Neuron (in vitro differentiated cells): ENCODE results near the gene PARP8.
A peak's percentile ranks its signal among the peaks of the same experiment; 100 is the strongest.
"Not testable (repeated sequence)": the region's sequence is repeated elsewhere in the genome, so short reads cannot be mapped to it uniquely, and the experiment has no call there.

Source experiments
- H2AFZ ChIP-seq: one replicate; pipeline ENCODE4 v1.6.1; 2013; ENCODE audit warnings: low read depth, mild to moderate bottlenecking, inconsistent platforms, low read length, moderate library complexity
- H3K27me3 ChIP-seq: one replicate; pipeline ENCODE4 v1.6.1; 2013; ENCODE audit warnings: low read length; ENCODE audit not compliant: insufficient read depth
- H3K36me3 ChIP-seq: one replicate; pipeline ENCODE4 v1.6.1; 2013; ENCODE audit warnings: low read length; ENCODE audit not compliant: insufficient read depth
- H3K4me1 ChIP-seq: one replicate; pipeline ENCODE4 v1.6.1; 2013; ENCODE audit warnings: low read length; ENCODE audit not compliant: insufficient read depth
- H3K4me3 ChIP-seq: 2 replicates; pipeline ENCODE4 v1.5.1; 2013; ENCODE audit warnings: mild to moderate bottlenecking, low read length, moderate library complexity
- H3K9me3 ChIP-seq: one replicate; pipeline ENCODE4 v1.6.1; 2013; ENCODE audit warnings: low read length

Gene PARP8

DNA sequence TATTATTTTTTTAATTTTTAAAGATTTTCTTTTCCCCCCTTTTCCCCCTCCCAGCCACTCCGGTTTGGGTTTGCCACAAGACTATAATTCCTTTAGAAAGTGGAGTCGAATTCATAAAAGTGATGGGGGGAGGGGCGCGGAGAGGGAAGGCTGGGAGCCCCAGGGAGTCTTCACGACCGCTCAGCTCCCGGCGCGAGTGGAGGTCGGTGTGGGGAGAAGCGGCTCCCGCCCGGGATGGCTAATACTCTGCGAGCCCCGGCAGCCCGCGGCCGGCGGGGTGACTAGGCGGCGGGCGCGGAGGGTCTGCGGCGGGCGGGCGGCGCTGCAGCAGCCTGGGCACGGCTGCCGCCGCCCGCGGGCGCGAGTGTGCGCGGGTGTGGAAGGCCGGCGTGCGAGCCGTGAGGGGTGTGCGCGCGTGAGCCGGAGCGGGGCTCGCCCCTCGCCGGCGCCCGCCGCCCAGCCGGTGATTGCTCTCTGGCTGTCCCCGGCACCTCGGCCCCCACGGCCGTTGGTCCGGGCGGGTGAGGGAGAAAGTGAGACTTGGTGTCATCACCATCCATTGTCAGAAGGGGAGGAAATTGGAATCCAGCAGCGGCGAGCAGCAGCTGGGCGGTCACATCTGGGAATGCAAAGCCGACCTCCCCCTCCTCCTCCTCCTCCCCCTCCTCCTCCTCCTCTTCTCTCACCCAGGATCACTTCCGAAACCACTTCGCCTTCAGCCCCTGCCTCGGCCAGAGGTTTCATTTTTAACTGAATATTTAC, at the start of gene PARP8:
Gene PARP8, plus strand, starts transcription at position 377 of the 762 bp plus-strand sequence. CDS start 459 bp downstream, outside the sequence.
- Histone ChIP-seq H3K4me3 (peak within 1 kb of the TSS; percentile 94), H3K4me1 (peaks cover 6% of the 10 kb centered on the region), H2AFZ (peak within 1 kb of the TSS; percentile 81), H3K27me3 (peaks cover 3% of the 10 kb centered on the region), H3K36me3 (no peaks in the 10 kb centered on the region), H3K9me3 (no peaks in the 10 kb centered on the region)

DNA sequence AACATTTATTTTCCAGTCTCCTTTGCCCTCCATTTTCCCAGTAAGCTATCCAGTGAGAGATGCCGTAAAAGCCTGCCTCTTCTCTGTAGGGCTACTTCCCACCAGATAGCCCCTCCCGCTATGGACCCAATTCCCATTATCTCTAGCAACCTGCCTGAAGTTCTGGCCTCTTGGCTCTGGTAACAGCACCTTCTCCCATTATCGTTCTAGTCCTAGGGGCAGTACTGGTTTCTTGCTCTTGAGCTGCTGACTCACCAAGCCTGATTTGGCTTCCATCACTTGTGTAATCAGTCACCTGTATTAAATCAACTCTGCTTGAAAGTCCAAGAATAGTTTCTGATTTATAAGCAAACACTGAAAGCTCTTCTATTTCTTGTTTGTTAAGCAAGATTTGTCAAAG, 42.8 kb upstream of the PARP8 start:
- no peaks in the 10 kb centered on the region for H3K27me3 ChIP-seq
- no peaks in the 10 kb centered on the region for H3K36me3 ChIP-seq
- H2AFZ ChIP-seq = no peak overlapping the region
- no peaks in the 10 kb centered on the region for H3K9me3 ChIP-seq
- no peak overlapping the region for H3K4me3 ChIP-seq
- no peaks in the 10 kb centered on the region for H3K4me1 ChIP-seq

GRCh38 chr5:50634866-50635265, 31.6 kb upstream of the PARP8 start:
- H2AFZ ChIP-seq, H3K9me3 ChIP-seq, H3K4me1 ChIP-seq, H3K27me3 ChIP-seq, H3K4me3 ChIP-seq, H3K36me3 ChIP-seq: not testable (repeated sequence)

- H3K4me1 ChIP-seq, H3K4me3 ChIP-seq, H3K27me3 ChIP-seq, H2AFZ ChIP-seq, H3K9me3 ChIP-seq, H3K36me3 ChIP-seq: not testable (repeated sequence)
These were observed 28.9 kb upstream of the PARP8 start for GRCh38 chr5:50637576-50637975.

DNA sequence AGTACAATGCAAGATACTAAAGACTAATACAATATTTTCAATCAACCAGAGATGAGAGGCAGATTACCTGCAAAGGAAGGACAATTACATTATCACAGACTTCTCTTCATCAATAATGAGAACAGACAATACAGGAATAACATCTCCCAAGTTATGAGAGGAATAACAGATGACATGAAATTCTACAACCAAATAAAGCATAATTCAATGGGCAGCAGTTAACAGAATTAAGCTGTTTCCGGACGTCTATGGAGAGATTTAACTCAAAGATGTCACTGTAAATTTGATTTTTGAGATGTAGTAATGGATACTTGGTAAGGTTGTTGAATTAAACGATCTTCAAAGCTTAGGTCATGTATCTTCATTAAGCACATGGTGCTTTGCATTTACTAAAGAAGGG, 19.8 kb upstream of the PARP8 start:
- H3K36me3 ChIP-seq = no peaks in the 10 kb centered on the region
- peaks cover 6% of the 10 kb centered on the region for H3K4me1 ChIP-seq
- no peaks in the 10 kb centered on the region for H3K9me3 ChIP-seq
- no peak overlapping the region for H2AFZ ChIP-seq
- no peaks in the 10 kb centered on the region for H3K27me3 ChIP-seq
- H3K4me3 ChIP-seq = no peak overlapping the region

GRCh38 chr5:50647726-50648125, 18.7 kb upstream of the PARP8 start:
- Histone ChIP-seq H2AFZ (no peak overlapping the region), H3K4me3 (no peak overlapping the region), H3K9me3 (no peaks in the 10 kb centered on the region), H3K36me3 (no peaks in the 10 kb centered on the region), H3K27me3 (no peaks in the 10 kb centered on the region), H3K4me1 (peaks cover 6% of the 10 kb centered on the region)

GRCh38 chr5:50653946-50654345, 12.5 kb upstream of the PARP8 start:
- Histone ChIP-seq H3K4me3 (no peak overlapping the region), H3K4me1 (peaks cover 4% of the 10 kb centered on the region), H3K27me3 (no peaks in the 10 kb centered on the region), H3K9me3 (no peaks in the 10 kb centered on the region), H3K36me3 (no peaks in the 10 kb centered on the region), H2AFZ (no peak overlapping the region)

GRCh38 chr5:50655067-50655809, 11.2 kb upstream of the PARP8 start:
- no peak overlapping the region for H3K4me3 ChIP-seq
- H3K4me1 ChIP-seq = no peaks in the 10 kb centered on the region
- H3K27me3 ChIP-seq = no peaks in the 10 kb centered on the region
- no peaks in the 10 kb centered on the region for H3K36me3 ChIP-seq
- no peaks in the 10 kb centered on the region for H3K9me3 ChIP-seq
- no peak overlapping the region for H2AFZ ChIP-seq

DNA sequence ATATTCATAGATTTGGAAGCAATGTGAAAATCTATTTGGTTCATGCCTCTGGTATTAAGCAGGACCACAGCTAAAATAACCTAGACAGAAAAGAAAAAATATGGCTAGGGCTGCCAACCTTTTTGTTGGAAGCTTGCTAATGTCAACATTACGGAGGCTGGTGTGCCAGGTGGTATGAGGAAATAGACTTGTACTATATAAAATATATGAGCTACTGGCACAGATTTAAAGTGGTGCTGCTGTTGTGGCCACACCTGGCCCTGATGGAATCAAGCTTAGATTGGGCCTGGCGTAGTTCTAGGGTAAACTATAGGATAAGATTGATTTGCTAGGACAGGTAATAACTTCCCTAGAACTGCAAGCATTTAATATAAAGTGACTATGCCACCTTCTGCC, 10.6 kb upstream of the PARP8 start:
- Histone ChIP-seq H3K4me3 (no peak overlapping the region), H3K4me1 (no peaks in the 10 kb centered on the region), H3K9me3 (no peaks in the 10 kb centered on the region), H3K27me3 (no peaks in the 10 kb centered on the region), H2AFZ (no peak overlapping the region), H3K36me3 (no peaks in the 10 kb centered on the region)

DNA sequence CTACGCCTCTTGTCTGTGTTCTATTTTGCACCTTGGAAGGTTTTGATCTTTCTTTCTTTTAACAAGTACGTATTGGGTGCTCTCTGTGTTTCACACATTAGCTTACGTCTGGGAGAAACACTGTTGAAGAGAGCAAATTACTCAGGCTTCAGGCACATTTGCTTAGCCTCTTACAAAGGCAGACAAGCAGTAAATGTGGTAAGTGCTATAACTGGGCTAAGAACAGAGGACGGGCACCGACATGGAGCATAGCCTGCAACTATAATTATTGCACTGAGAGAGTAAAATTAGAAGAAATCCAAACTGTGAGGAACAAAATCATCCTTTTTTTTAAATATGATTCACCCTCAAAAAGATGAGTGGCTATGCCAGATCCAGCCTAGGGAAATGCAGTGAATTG, 9.4 kb upstream of the PARP8 start:
- Histone ChIP-seq H3K4me3 (no peak overlapping the region), H3K36me3 (no peaks in the 10 kb centered on the region), H3K4me1 (no peaks in the 10 kb centered on the region), H2AFZ (no peak overlapping the region), H3K9me3 (no peaks in the 10 kb centered on the region), H3K27me3 (no peaks in the 10 kb centered on the region)

DNA sequence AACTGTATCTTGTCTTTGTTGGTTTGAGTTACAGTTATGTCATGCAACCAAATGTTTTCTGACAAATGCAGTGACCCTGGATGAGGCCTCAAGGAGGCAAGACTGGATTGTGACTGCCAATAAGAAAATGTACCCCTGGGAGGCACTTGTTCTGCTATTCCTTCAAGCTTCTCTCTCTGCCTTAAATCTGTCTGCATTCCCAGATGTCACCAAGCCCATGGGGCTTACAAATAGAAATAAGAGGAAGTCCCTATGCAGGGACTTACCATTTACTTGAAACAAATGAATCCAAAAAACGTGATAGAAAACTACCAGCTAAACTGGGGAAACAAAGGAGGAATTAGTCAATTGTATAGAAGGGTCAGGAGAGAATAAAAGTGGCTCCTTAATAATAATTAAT, 8.2 kb upstream of the PARP8 start:
- Histone ChIP-seq H2AFZ (no peak overlapping the region), H3K36me3 (no peaks in the 10 kb centered on the region), H3K4me1 (no peaks in the 10 kb centered on the region), H3K4me3 (no peak overlapping the region), H3K9me3 (no peaks in the 10 kb centered on the region), H3K27me3 (no peaks in the 10 kb centered on the region)

- Histone ChIP-seq H3K4me3 (no peak overlapping the region), H3K36me3 (no peaks in the 10 kb centered on the region), H2AFZ (no peak overlapping the region), H3K4me1 (peaks cover 4% of the 10 kb centered on the region), H3K9me3 (no peaks in the 10 kb centered on the region), H3K27me3 (peaks cover 3% of the 10 kb centered on the region)
These were observed 2.8 kb upstream of the PARP8 start for GRCh38 chr5:50663636-50664035.

- peaks cover 3% of the 10 kb centered on the region for H3K27me3 ChIP-seq
- no peak overlapping the region for H3K4me3 ChIP-seq
- H3K9me3 ChIP-seq = no peaks in the 10 kb centered on the region
- no peaks in the 10 kb centered on the region for H3K36me3 ChIP-seq
- H3K4me1 ChIP-seq = peaks cover 6% of the 10 kb centered on the region
- H2AFZ ChIP-seq = no peak overlapping the region
These were observed 1.3 kb upstream of the PARP8 start for GRCh38 chr5:50665091-50665490.
